OCI-LY3 (cell line): ENCODE measurements around the gene DSTYK.

Experiments
- EZH2phosphoT487 ChIP-seq: fragments of 200-600 bp; shearing (Covaris generic); IDR thresholded peaks from 2 replicates; pipeline ENCODE4 v1.6.1; 2018; ENCODE audit warnings: antibody characterized with exemption, mixed run types, low read depth
- TF ChIP-seq, protein P1 (sequence below): fragments of 200-600, 300-600 bp; sonication (generic); IDR thresholded peaks from 2 replicates; pipeline ENCODE4 v1.5.1; 2014; ENCODE audit warnings: antibody characterized with exemption, low read length, low read depth

DNA sequence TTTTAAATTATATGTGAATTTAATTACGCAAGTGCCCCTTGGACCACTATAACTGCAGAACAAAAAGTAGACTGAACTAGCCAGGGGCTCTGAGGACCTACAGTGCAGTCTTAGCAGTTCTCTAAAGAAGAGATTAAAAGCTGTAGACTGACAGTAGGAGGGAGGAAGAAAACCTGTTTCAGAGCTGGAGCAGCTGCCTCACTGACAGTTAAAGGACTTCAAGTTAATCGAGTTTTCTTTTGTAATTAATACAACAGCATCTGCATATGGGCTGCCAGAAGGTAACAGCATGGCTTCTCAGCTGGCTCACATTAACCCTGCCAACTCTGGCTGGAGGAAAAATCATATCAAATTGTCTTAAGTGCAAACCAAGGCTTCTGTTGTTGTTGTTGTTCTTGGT, 19.9 kb downstream of the DSTYK start:
- TF ChIP-seq, protein P1, sequence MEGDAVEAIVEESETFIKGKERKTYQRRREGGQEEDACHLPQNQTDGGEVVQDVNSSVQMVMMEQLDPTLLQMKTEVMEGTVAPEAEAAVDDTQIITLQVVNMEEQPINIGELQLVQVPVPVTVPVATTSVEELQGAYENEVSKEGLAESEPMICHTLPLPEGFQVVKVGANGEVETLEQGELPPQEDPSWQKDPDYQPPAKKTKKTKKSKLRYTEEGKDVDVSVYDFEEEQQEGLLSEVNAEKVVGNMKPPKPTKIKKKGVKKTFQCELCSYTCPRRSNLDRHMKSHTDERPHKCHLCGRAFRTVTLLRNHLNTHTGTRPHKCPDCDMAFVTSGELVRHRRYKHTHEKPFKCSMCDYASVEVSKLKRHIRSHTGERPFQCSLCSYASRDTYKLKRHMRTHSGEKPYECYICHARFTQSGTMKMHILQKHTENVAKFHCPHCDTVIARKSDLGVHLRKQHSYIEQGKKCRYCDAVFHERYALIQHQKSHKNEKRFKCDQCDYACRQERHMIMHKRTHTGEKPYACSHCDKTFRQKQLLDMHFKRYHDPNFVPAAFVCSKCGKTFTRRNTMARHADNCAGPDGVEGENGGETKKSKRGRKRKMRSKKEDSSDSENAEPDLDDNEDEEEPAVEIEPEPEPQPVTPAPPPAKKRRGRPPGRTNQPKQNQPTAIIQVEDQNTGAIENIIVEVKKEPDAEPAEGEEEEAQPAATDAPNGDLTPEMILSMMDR: no peak
- no peak for TF ChIP-seq EZH2phosphoT487
